Stimulated activated CD4-positive, alpha-beta T cell treated with anti-CD3 and anti-CD28 coated beads, TNF-alpha, amount 100 ng/mL, for 1 hour (primary cell): Measurements from ENCODE around the gene LRRC3.

Experiments used
- DNase-seq, 3 donors: peaks; one replicate each; pipeline ENCODE4 v3.0.0-alpha.2; 2020; ENCODE audit warnings: low read depth in 3 of 3, low spot score in 1 of 3

LRRC3 gene

GRCh38 chr21:44510109-44510507, 54.8 kb downstream of the LRRC3 start:
- no peak for DNase-seq

- DNase-seq: peak; percentile 42 to 73 (median 71)
These were observed 55.4 kb downstream of the LRRC3 start for GRCh38 chr21:44510508-44511218.

GRCh38 chr21:44511219-44511937, 56.1 kb downstream of the LRRC3 start:
- no peak for DNase-seq
